ENCODE measurements around the gene NUP35. TPM values are rescaled to one million over a fixed set of nuclear protein-coding genes. Genes with fewer than 3 reads are reported as not detected.
A peak's percentile ranks its signal among the peaks of the same experiment; 100 is the strongest.

The NUP35 gene
- total and polyA plus RNA-seq, 2 experiments from 2014 or later: 10.9 to 12.9 TPM

DNA sequence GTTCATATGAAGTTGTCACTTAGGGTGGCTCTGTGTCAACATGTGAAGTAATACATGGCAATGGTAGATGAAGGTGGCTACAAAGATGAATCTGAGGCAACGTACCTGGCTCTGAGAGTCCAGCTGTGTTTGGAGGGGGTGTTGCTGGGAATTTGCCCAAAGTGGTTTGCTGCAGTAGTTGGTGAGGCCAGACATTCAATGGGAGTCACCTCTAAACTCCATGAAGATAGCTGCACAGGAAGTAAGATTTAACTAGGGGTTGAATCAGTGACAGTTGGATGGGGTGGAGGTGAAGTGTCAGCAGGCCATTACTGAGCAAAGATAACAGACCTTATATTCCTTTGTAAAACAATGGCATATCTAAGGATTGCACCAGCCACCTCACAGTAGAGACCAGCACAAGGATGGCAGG, 71.8 kb downstream of the NUP35 start:
- DNase-seq: no peak
- no peaks in the 10 kb centered on the region for H3K9me2 ChIP-seq (ENCODE audit: insufficient read depth)
- 96 to 100% methylated on average over 1 of the region's 1 CpG for WGBS, 2 experiments (ENCODE audit: low coverage in 1 of 2, low lambda C conversion rate in 2 of 2, missing lambda C conversion rate in 2 of 2)
- H3K4me1 ChIP-seq (ENCODE audit: insufficient read depth): no peaks in the 10 kb centered on the region
- in situ Hi-C loops (cut with MboI): no loop called here
- H3K27ac ChIP-seq: no peak overlapping the region
- no peaks in the 10 kb centered on the region for H3K79me2 ChIP-seq (ENCODE audit: insufficient read depth)
- H3K9ac ChIP-seq: no peak overlapping the region
- no peak for TF ChIP-seq EZH2 (IDR thresholded peaks at IDR 0.05; ENCODE audit: insufficient read depth, poor library complexity, severe bottlenecking)
- no peaks in the 10 kb centered on the region for H4K20me1 ChIP-seq (ENCODE audit: insufficient read depth)
- H3K27me3 ChIP-seq (replicated peaks; ENCODE audit: insufficient read depth): no peaks in the 10 kb centered on the region
- H3F3A ChIP-seq (ENCODE audit: insufficient read depth): no peaks in the 10 kb centered on the region
- no peak overlapping the region for H3K4me3 ChIP-seq
- no peaks in the 10 kb centered on the region for H3K36me3 ChIP-seq (ENCODE audit: low read depth)
- H3K4me2 ChIP-seq (ENCODE audit: unreplicated experiment): no peak overlapping the region
- no peaks in the 10 kb centered on the region for H3K9me3 ChIP-seq (ENCODE audit: low read depth)
- no peak overlapping the region for H2AFZ ChIP-seq

DNA sequence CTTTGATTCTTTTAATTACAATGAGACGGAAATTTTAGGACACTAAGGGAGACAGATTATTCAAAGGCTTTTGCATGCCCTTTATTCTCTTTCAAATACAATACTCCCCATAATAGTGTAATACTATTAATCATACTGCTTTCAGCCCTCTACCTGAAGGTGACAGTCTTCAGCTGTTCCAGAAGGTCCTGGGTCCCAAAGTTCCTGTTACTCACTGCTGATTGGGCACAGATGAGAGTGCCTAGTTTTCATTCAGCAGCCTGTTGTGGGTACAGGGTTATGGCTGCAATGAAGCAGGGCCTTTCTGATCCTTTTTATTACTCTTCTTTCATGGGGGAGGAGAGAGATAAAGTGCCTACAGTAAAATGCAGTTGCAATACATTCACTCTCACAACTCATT, 80.2 kb downstream of the NUP35 start:
- H3K9me2 ChIP-seq (ENCODE audit: insufficient read depth): no peaks in the 10 kb centered on the region
- H2AFZ ChIP-seq: no peak overlapping the region
- no peaks in the 10 kb centered on the region for H3K9me3 ChIP-seq (ENCODE audit: low read depth)
- no peaks in the 10 kb centered on the region for H3K36me3 ChIP-seq (ENCODE audit: low read depth)
- H3K4me2 ChIP-seq (ENCODE audit: unreplicated experiment): no peak overlapping the region
- H3K4me3 ChIP-seq: no peak overlapping the region
- H3K9ac ChIP-seq: no peak overlapping the region
- H3K27me3 ChIP-seq (replicated peaks; ENCODE audit: insufficient read depth): no peaks in the 10 kb centered on the region
- in situ Hi-C loops (cut with MboI): no loop called here
- peaks cover 7% of the 10 kb centered on the region for H3K4me1 ChIP-seq (ENCODE audit: insufficient read depth)
- no peak overlapping the region for H3K27ac ChIP-seq
- no peaks in the 10 kb centered on the region for H4K20me1 ChIP-seq (ENCODE audit: insufficient read depth)
- DNase-seq: no peak
- no peaks in the 10 kb centered on the region for H3F3A ChIP-seq (ENCODE audit: insufficient read depth)
- no peaks in the 10 kb centered on the region for H3K79me2 ChIP-seq (ENCODE audit: insufficient read depth)
- TF ChIP-seq EZH2 (IDR thresholded peaks at IDR 0.05; ENCODE audit: insufficient read depth, poor library complexity, severe bottlenecking) (no peak), EZH2phosphoT487 (IDR thresholded peaks at IDR 0.05; ENCODE audit: insufficient read depth, low read depth) (no peak)
- WGBS, 2 experiments (ENCODE audit: low coverage in 1 of 2, low lambda C conversion rate in 2 of 2, missing lambda C conversion rate in 2 of 2): 95 to 100% methylated on average over 1 of the region's 1 CpG

DNA sequence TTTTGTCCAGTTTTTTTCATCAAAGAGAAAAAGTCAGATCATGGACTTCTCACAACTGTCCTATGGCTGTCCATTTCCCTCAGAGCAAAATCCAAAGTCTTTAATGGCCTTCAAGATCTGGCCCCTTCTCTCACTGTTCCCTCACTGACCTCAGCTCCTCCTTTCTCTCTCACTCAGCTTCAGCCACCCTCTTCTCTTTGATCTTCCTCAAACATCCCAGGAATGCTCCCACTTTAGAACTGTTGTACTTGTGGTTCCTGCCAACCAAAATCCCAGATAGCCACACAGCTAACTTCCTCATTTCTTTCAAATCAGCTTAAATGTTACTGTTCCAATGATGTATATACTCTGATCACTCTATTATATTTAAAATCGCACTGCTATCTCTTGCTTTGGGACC, 82.9 kb downstream of the NUP35 start:
- Histone ChIP-seq H3K9ac (no peak overlapping the region), H3K27me3 (replicated peaks; ENCODE audit: insufficient read depth) (no peaks in the 10 kb centered on the region), H3K36me3 (ENCODE audit: low read depth) (no peaks in the 10 kb centered on the region), H3K4me1 (ENCODE audit: insufficient read depth) (peaks cover 7% of the 10 kb centered on the region), H2AFZ (no peak overlapping the region), H3K27ac (no peak overlapping the region), H3K4me3 (no peak overlapping the region), H3K4me2 (ENCODE audit: unreplicated experiment) (peak overlapping the region; percentile 26), H4K20me1 (ENCODE audit: insufficient read depth) (no peaks in the 10 kb centered on the region), H3K9me2 (ENCODE audit: insufficient read depth) (no peaks in the 10 kb centered on the region), H3K9me3 (ENCODE audit: low read depth) (no peaks in the 10 kb centered on the region), H3F3A (ENCODE audit: insufficient read depth) (no peaks in the 10 kb centered on the region), H3K79me2 (ENCODE audit: insufficient read depth) (no peaks in the 10 kb centered on the region)
- no peak for TF ChIP-seq EZH2 (IDR thresholded peaks at IDR 0.05; ENCODE audit: insufficient read depth, poor library complexity, severe bottlenecking)
- TF ChIP-seq EZH2phosphoT487 (IDR thresholded peaks at IDR 0.05; ENCODE audit: insufficient read depth, low read depth): no peak
- 87 to 100% methylated on average over 1 of the region's 1 CpG for WGBS, 2 experiments (ENCODE audit: low coverage in 1 of 2, low lambda C conversion rate in 2 of 2, missing lambda C conversion rate in 2 of 2)
- DNase-seq: peak; percentile 23
- in situ Hi-C loops (cut with MboI): no loop called here

DNA sequence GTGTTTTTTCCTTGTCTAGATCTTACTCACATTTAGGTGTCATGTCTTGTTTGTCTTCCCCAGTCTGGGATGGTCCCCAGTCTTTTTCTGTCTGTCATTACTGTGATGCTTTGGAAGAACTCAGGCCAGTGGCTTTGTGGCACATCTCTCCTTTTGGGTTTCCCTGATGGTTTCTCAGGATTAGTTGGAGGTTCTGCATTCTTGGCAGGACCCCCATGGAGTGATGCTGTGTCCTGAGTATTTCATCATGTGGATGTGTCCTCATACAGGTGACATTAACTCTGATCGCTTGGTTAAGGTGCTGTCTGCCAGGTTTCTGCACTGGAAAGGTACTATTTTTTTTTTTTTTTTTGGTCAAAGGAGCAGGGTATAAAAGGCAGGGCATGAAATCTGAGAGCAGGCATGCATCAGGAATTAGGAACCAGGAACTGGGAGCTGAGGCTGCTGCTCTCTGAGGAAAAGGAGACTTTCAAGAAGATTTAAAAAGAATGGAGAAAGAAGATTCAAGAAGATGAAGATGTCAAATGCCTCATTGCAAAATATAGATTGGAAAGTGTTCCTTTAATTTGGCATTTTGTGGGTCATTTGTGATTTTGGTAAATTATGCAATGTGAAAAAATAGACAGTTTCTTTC, 85.3 kb downstream of the NUP35 start:
- in situ Hi-C loops (cut with MboI): no loop called here
- WGBS, 2 experiments (ENCODE audit: low coverage in 1 of 2, low lambda C conversion rate in 2 of 2, missing lambda C conversion rate in 2 of 2): 95 to 100% methylated on average over 1 of the region's 1 CpG

More for the DNA sequence above, 85.3 kb downstream of the NUP35 start:
- DNase-seq: no peak
- H3K9ac ChIP-seq: no peak overlapping the region
- no peak overlapping the region for H3K27ac ChIP-seq
- no peak for TF ChIP-seq EZH2 (IDR thresholded peaks at IDR 0.05; ENCODE audit: insufficient read depth, poor library complexity, severe bottlenecking)
- TF ChIP-seq EZH2phosphoT487 (IDR thresholded peaks at IDR 0.05; ENCODE audit: insufficient read depth, low read depth): no peak
- no peaks in the 10 kb centered on the region for H3F3A ChIP-seq (ENCODE audit: insufficient read depth)
- H3K9me2 ChIP-seq (ENCODE audit: insufficient read depth): no peaks in the 10 kb centered on the region
- H3K27me3 ChIP-seq (replicated peaks; ENCODE audit: insufficient read depth): no peaks in the 10 kb centered on the region
- H2AFZ ChIP-seq: no peak overlapping the region
- H3K79me2 ChIP-seq (ENCODE audit: insufficient read depth): no peaks in the 10 kb centered on the region
- H3K4me1 ChIP-seq (ENCODE audit: insufficient read depth): peaks cover 7% of the 10 kb centered on the region
- H3K36me3 ChIP-seq (ENCODE audit: low read depth): no peaks in the 10 kb centered on the region
- H3K4me3 ChIP-seq: no peak overlapping the region
- H4K20me1 ChIP-seq (ENCODE audit: insufficient read depth): no peaks in the 10 kb centered on the region
- H3K4me2 ChIP-seq (ENCODE audit: unreplicated experiment): no peak overlapping the region
- H3K9me3 ChIP-seq (ENCODE audit: low read depth): no peaks in the 10 kb centered on the region

Other genes starting within 250 kb of the NUP35 start
- 169 and 201 TPM in 2 replicates for gene NCKAP1, start 86.0 kb upstream of the NUP35 start, total RNA-seq (2014; rRNA removed; shearing (Covaris generic))
- 57.4 and 58.9 TPM in 2 replicates for gene NCKAP1, start 86.0 kb upstream of the NUP35 start, polyA plus RNA-seq (2016; fragmentation: Nextera tagmentation; extraction: Ambion mirVana)
- gene DUSP19, start 45.7 kb upstream of the NUP35 start, total RNA-seq (2014; rRNA removed; shearing (Covaris generic)): 2.3 and 5.3 TPM in 2 replicates
- gene DUSP19, start 45.7 kb upstream of the NUP35 start, polyA plus RNA-seq (2016; fragmentation: Nextera tagmentation; extraction: Ambion mirVana): 1.1 and 1.8 TPM in 2 replicates

Data from GM23248 (cell line).